HG03520 (cell line): ENCODE data around the gene ZNF630.
A peak's percentile ranks its signal among the peaks of the same experiment; 100 is the strongest.
"Not testable (repeated sequence)": the region's sequence is repeated elsewhere in the genome, so short reads cannot be mapped to it uniquely, and the experiment has no call there.

Source experiments
- ATAC-seq: cut with Tn5 transposase; IDR thresholded peaks from one replicate; pipeline ENCODE4 v1.9.1; 2021; ENCODE audit warnings: mild to moderate bottlenecking, moderate library complexity; ENCODE audit not compliant: unreplicated experiment

ZNF630 gene

GRCh38 chrX:48071064-48071985 is at the start of gene ZNF630:
Gene ZNF630, minus strand, starts transcription at chrX:48071640. Its CDS starts 4,754 bp downstream, at chrX:48066886.
- peak; percentile 84 for ATAC-seq

DNA sequence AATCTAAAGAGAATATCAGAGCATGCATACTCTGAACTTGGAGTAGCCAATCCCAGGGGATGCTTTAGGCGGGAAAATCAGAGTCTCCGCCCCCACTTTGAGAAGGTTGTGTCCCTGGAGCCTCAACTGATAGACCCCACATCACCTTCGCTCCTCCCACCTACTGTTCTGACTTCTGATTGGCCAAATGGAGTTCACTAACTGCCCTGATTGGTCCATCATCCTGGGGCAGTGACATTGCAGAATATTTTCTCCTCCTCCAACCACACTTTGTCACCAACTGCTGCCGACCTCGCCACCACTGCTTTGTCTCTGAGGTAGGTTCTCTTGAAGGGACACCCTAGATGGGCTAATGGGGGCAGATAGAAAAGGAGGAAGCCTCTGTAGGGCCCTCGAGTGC is 36.3 kb upstream of the ZNF630 start:
- ATAC-seq, result no peak

GRCh38 chrX:48102874-48103374 is 31.5 kb upstream of the ZNF630 start:
- no peak for ATAC-seq

- no peak for ATAC-seq
Observed at GRCh38 chrX:48101443-48101842, 30.0 kb upstream of the ZNF630 start.

DNA sequence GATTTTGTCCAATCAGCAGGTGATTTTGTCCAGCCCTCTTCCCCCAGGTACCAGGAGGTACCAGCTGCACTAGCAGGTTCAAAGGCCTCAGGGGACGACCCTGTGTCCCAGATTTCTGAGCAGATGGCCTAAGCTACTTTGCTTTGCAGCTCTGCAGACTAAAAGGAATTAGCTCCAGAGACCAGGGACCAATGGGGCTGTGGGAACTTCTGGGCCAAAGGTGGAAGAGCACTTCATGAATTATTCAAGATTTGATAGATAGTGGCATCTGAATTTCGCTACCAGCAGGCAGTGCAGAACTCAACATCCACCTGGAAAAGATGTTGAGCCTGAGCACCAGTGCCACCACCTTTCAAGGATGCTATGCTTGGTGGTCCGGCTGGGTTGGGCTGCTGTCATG is 21.1 kb upstream of the ZNF630 start:
- not testable (repeated sequence) for ATAC-seq

- no peak for ATAC-seq
Observed at GRCh38 chrX:48090123-48090522, 18.7 kb upstream of the ZNF630 start.

DNA sequence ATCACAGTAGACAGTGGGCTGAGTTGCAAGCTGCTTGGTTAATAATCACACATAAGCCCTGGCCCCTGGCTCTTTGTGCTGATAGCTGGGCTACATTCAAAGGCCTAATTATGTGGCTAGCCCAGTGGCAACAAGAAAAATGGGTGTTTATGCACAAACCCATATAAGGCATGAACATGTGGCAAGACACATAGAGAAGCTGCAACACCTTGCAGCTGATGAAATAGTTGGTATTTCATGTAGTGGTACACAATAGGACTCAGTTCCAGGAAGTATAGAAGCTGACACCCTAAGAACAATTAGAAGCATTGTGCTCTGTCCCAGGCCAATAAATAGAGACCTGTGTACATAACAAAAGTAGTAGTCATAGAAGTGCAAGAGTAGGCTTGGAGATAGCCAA is 14.6 kb upstream of the ZNF630 start:
- ATAC-seq, result no peak

DNA sequence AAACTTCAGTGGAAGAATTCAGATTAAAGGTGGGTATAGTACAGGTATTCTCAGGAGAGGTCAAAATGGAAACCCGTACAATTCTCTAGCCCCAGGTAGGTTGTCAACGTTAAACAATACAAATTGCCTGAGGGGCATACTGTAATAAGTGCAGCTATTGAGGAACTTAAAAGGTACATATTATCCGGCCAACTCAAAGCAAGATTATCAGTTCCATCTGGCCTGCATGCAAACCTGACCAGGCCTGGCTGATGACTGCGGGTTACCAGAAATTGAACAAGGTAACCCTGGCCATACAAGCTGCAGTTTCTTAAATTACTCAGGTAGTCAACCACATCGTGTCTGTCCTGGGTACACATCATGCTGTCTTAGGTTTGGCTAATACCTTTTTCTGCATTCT is 12.3 kb upstream of the ZNF630 start:
- no peak for ATAC-seq

GRCh38 chrX:48083212-48083611 is 11.8 kb upstream of the ZNF630 start:
- no peak for ATAC-seq

- ATAC-seq, result no peak
Observed at GRCh38 chrX:48076343-48076742, 4.9 kb upstream of the ZNF630 start.

GRCh38 chrX:48071986-48072605 is 656 bp upstream of the ZNF630 start:
- no peak for ATAC-seq

GRCh38 chrX:48068096-48068887 is 3.1 kb downstream of the ZNF630 start:
- ATAC-seq, result no peak

DNA sequence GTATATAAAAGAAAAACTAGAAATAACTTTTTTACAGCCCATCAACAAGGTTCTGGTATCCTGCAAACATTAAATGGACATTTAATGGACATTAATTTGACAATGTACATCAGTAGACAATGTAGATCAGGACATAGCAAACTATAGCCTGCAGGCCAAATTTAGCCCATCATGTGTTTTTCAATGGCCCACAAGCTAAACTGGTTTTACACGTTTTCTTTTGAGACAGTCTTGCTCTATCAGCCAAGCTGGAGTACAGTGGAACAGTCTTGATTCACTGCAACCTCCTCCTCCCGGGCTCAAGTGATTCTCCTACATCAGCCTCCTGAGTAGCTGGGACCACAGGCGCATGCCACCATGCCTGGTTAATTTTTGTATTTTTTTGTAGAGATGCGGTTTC is 7.2 kb downstream of the ZNF630 start:
- ATAC-seq, result no peak

- no peak for ATAC-seq
Observed at GRCh38 chrX:48059296-48059639, 12.2 kb downstream of the ZNF630 start.

- ATAC-seq, result no peak
Observed at GRCh38 chrX:48058621-48059295, 12.7 kb downstream of the ZNF630 start.

DNA sequence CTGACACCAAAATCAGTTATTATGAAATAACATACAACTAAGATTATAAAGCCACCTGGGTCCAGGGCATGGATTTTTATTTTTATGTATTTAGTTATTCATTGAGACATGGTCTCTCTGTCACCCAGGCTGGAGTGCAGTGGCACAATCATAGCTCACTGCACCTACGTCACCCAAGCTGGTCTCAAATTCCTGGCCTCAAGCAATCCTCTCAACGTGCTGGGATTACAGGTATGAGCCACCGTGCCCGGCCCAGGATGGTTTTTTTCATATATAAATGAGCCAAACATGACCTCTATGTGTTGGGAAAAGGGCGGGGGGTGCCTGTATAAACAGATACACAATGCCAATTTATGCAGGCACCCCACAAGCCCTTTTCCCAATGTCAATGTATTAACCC is 24.6 kb downstream of the ZNF630 start:
- no peak for ATAC-seq

GRCh38 chrX:48045410-48046311 is 25.8 kb downstream of the ZNF630 start:
- no peak for ATAC-seq

GRCh38 chrX:48043056-48043455 is 28.4 kb downstream of the ZNF630 start:
- ATAC-seq, result no peak

DNA sequence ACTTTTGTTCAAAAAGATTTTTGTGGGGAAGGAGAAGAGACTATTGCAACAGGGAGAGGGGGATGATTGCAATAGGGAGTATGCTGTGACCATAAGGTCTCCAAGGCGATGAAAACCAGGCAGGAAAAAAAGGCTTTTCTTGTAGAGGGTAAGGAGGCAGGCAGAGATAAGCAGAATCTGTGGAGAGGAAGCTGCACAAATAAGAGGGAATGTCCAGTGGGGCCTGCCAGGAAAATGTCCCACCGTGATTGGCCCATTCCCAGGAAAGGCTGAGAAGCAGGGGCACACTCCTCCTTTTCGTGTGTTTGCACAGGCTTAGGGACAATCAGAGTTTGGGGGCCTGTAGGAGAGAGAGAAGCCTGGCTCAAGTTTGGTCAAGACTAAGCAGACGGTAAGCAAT is 35.5 kb downstream of the ZNF630 start:
- ATAC-seq, result no peak

DNA sequence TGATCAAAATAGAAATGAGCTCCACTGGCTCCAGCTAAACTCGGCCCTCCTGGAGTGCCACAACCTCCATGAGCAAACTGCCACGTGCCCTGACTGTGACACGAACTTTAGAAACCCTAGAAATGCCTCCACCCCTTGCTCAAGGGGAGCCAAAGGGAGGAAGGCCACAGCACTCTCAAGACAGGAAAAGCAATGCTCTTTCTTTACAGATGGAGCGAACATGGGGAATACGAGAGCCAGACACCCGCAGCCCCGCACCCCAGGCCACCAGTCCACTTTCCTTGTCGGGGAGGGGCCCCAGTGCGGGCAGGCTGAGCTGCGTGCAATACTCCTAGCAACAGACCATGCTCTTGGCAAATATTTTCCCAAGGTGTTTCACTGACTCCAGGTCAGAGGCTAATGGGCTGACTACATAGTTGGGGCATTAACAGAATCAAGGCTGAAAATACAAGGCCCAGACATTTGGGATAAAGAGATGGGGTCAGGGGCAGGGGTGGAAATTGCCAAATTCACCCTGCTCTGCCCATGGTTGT is 40.7 kb downstream of the ZNF630 start:
- ATAC-seq, result not testable (repeated sequence)
